Measurements from ENCODE around the gene AVL9. TPM values are rescaled to one million over a fixed set of nuclear protein-coding genes. Genes with fewer than 3 reads are reported as not detected.
"Not testable (repeated sequence)": the region's sequence is repeated elsewhere in the genome, so short reads cannot be mapped to it uniquely, and the experiment has no call there.

The AVL9 gene
- total RNA-seq, 1 donor from 2014 or later, result 50.6 TPM

DNA sequence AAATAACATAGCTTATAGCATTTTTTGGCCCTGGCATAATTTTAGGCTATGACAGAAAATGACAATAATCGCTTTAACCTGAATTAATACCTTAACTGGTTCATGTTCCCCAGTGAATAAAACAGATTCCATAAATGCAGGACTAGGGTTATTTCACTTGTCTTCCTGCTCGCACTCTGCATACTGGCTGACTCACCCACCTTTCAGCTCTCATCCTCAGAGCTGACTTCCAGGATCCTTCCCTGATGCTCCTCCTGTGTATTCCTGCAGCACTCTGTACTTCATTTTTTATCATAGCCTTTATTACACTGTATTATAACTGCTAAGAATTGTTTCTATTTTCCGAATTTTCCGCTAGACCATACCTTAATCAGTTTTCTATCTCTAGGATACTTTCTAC lies 123.7 kb downstream of the AVL9 start:
- H3K4me3 ChIP-seq (ENCODE audit: low read depth, low read length), result no peak overlapping the region
- TF ChIP-seq, protein P1, sequence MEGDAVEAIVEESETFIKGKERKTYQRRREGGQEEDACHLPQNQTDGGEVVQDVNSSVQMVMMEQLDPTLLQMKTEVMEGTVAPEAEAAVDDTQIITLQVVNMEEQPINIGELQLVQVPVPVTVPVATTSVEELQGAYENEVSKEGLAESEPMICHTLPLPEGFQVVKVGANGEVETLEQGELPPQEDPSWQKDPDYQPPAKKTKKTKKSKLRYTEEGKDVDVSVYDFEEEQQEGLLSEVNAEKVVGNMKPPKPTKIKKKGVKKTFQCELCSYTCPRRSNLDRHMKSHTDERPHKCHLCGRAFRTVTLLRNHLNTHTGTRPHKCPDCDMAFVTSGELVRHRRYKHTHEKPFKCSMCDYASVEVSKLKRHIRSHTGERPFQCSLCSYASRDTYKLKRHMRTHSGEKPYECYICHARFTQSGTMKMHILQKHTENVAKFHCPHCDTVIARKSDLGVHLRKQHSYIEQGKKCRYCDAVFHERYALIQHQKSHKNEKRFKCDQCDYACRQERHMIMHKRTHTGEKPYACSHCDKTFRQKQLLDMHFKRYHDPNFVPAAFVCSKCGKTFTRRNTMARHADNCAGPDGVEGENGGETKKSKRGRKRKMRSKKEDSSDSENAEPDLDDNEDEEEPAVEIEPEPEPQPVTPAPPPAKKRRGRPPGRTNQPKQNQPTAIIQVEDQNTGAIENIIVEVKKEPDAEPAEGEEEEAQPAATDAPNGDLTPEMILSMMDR (IDR thresholded peaks at IDR 0.05; ENCODE audit: insufficient read depth, low read length, poor library complexity, severe bottlenecking), result no peak
- no peak for DNase-seq (ENCODE audit: low read depth)
- H3K27me3 ChIP-seq (ENCODE audit: control insufficient read depth, insufficient read depth, low read length), result no peaks in the 10 kb centered on the region
- no peaks in the 10 kb centered on the region for H3K36me3 ChIP-seq (ENCODE audit: control insufficient read depth, insufficient read depth, low read length)

DNA sequence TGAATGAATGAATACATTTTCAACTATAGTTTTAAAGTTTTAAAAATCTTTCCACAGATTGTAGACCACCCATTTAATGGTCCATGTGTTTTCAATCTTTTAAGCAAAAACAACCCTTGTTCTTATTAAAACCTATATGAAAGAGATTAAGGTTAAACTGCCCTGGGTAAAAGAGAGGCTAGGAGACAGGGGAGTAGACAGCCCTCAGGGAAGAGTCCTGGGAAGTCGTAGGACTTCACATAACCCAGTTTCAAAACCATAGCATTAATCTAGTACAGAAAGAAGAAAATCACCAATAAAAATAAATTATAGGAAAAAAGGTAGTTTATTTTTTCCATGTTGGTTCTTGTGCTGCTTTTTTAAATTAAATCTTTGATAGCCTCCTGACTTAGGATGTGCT lies 124.1 kb downstream of the AVL9 start:
- DNase-seq (ENCODE audit: low read depth); H3K4me3 ChIP-seq (ENCODE audit: low read depth, low read length); H3K27me3 ChIP-seq (ENCODE audit: control insufficient read depth, insufficient read depth, low read length); H3K36me3 ChIP-seq (ENCODE audit: control insufficient read depth, insufficient read depth, low read length): not testable (repeated sequence)

DNA sequence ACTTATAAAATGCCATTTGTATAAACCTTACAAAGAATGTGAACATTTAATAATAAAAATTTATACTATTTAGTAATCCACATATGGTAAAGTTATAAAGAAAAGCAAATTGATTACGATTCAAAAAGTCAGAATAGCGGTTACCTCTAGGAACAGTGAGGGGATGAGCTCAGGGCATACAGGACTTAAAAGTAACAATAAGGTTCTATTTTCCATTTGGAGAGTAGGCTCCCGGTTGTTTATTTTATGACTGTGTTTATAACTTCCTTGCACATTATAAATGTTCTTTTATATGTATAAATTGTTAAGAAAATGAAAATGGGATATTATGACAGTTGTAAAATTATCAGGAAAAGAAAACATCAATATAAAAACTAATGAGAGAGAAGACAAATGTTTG lies 135.7 kb downstream of the AVL9 start:
- H3K36me3 ChIP-seq (ENCODE audit: control insufficient read depth, insufficient read depth, low read length), result no peaks in the 10 kb centered on the region
- DNase-seq (ENCODE audit: low read depth), result no peak
- no peak overlapping the region for H3K4me3 ChIP-seq (ENCODE audit: low read depth, low read length)
- TF ChIP-seq, protein P1 (IDR thresholded peaks at IDR 0.05; ENCODE audit: insufficient read depth, low read length, poor library complexity, severe bottlenecking), result no peak
- no peaks in the 10 kb centered on the region for H3K27me3 ChIP-seq (ENCODE audit: control insufficient read depth, insufficient read depth, low read length)

DNA sequence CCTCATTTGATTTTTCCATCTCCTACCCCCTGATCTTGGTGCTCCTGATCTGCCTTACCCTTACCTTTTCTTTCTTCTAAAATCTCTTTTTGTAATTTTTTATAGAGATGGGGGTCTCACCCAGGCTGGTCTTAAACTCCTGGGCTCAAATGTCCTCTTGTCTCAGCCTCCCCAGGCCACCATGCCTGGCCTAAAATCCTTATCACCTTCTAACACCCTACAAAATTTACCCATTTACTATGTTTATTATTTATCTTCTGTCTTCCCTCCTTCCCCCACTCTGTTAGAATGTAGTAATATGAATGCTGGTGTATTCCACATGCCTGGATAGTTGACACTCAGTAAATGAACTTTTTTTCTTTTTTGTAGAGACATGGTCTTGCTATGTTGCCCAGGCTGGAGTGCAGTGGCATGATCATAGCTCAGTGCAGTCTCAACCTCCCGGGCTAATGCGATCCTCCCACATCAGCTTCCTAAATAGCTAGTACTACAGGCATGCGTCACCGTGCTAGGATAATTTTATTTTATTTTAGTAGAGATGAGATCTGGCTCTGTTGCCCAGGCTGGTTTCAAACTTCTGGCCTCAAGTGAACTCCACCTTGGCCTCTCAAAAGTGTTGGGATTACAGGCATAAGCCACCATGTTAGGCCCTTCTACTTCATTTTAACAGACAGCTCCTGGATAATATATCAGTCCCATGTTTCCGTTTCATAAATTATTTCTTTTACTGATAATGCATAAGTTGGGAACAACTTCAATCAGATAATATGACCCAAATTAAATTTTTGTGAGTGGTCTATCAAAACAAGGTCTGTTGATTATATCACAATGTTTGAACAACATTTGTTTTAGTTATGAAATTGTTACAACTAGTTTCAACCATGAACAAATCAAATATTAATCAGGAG lies 136.6 kb downstream of the AVL9 start:
- H3K36me3 ChIP-seq (ENCODE audit: control insufficient read depth, insufficient read depth, low read length); DNase-seq (ENCODE audit: low read depth); H3K4me3 ChIP-seq (ENCODE audit: low read depth, low read length); H3K27me3 ChIP-seq (ENCODE audit: control insufficient read depth, insufficient read depth, low read length): not testable (repeated sequence)

DNA sequence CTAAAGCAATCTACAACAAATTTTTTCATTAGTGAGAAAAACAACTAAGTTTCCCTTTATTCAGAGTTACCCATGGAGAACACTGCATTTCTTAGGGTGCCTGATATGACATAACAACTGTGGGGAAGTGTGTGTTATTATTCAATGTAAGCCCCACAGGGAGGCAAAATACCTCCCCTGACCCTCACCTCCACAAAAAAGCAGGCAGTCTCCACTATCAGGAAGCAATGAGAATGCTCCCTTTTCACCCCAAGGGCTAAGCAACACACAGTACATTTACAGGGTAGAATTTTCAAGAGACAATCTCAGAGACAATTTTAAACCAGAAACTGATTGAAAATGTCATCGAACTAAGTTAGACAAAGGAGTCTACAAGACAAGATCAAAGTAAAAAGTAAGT lies 138.2 kb downstream of the AVL9 start:
- H3K36me3 ChIP-seq (ENCODE audit: control insufficient read depth, insufficient read depth, low read length); H3K27me3 ChIP-seq (ENCODE audit: control insufficient read depth, insufficient read depth, low read length); H3K4me3 ChIP-seq (ENCODE audit: low read depth, low read length); DNase-seq (ENCODE audit: low read depth): not testable (repeated sequence)

DNA sequence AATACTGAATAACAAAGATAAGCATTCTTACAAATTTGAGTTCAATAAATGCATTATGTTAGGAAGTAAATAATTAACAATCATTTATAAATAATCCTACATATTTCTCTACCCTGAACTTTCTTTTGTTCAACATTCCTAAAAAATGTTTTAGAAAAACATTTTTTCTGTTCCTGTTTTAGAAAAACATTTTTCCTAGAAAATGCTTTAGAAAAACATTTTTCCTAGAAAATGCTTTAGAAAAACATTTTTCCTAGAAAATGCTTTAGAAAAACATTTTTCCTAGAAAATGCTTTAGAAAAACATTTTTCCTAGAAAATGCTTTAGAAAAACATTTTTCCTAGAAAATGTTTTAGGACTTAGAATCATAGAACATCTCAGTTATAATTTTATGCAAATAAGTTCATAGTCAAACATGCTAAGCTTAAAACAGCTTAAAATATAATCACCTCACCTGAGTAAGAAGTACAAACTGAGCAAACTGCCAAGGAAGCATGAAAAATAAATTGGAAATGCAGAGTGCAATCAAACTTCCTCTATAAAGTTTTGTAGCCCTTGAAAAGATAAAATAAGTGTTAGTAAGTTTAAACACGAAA lies 139.6 kb downstream of the AVL9 start:
- H3K36me3 ChIP-seq (ENCODE audit: control insufficient read depth, insufficient read depth, low read length); DNase-seq (ENCODE audit: low read depth); H3K27me3 ChIP-seq (ENCODE audit: control insufficient read depth, insufficient read depth, low read length); H3K4me3 ChIP-seq (ENCODE audit: low read depth, low read length): not testable (repeated sequence)

DNA sequence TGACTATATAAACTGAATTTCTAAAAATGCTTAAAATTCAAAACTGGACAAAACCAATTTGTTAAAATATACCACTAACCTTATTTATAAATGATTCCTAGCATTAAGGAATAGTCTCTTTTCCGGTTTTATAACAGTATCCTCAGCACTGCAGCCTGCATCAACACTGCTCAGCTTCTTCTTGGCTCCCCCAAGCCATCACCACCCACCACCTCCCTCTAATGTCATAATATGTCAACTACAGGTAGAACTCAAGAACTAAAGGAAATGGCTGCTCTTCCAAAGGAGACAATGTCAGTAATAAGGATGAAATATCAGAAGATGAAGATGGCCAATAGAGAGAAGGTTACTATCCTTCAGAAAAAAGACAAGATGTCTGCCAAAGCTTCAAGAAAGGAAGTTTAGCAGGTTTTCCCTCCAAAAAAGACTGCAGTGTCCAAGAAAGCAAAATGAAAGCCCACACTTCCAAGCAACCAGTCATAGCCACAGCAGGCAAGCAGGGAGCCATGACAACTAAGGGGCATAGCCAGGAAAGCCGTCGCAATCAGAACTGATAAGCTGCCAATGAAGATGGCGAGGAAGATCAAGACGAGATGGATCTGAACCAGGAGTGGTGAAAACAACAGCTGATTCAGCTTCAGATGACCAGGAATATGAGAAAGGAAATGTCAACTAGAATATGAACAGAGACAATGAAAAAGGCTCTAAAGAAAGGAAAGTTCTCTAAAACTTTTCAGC lies 141.6 kb downstream of the AVL9 start:
- H3K4me3 ChIP-seq (ENCODE audit: low read depth, low read length); H3K36me3 ChIP-seq (ENCODE audit: control insufficient read depth, insufficient read depth, low read length); DNase-seq (ENCODE audit: low read depth); H3K27me3 ChIP-seq (ENCODE audit: control insufficient read depth, insufficient read depth, low read length): not testable (repeated sequence)

DNA sequence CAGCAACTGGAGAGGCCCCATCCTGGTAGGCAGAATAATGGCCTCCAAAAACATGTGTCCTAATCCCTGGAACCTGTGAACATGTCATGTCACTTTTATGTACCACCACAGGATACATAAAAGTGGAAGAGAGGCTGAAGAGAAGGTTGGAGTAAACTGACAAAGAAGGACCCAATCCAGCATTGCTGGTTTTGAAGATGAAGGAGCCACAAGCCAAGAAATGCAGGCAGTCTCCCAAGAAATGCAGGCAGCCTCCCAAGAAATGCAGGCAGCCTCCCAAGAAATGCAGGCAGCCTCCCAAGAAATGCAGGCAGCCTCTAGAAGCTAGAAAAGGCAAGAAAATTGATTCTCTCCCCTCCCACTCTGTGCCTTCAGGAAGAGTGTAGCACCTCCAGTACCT lies 142.3 kb downstream of the AVL9 start:
- not testable (repeated sequence) for DNase-seq (ENCODE audit: low read depth); H3K27me3 ChIP-seq (ENCODE audit: control insufficient read depth, insufficient read depth, low read length); H3K36me3 ChIP-seq (ENCODE audit: control insufficient read depth, insufficient read depth, low read length); H3K4me3 ChIP-seq (ENCODE audit: low read depth, low read length)

Other genes starting within 250 kb of the AVL9 start
- 10.0 and 23.1 TPM in 2 replicates for gene LSM5, start 5.1 kb upstream of the AVL9 start, total RNA-seq

Data from kidney epithelial cell (primary cell).